Activated naive CD4-positive, alpha-beta T cell treated with anti-CD3 and anti-CD28 coated beads, Interleukin-2, amount 50 U/mL, for 16 hours (primary cell): ENCODE results near the gene RAX.
"Not testable (repeated sequence)": the region's sequence is repeated elsewhere in the genome, so short reads cannot be mapped to it uniquely, and the experiment has no call there.

Experiments
- DNase-seq: peaks from one replicate; pipeline ENCODE4 v3.0.0-alpha.2; 2020

RAX gene

DNA sequence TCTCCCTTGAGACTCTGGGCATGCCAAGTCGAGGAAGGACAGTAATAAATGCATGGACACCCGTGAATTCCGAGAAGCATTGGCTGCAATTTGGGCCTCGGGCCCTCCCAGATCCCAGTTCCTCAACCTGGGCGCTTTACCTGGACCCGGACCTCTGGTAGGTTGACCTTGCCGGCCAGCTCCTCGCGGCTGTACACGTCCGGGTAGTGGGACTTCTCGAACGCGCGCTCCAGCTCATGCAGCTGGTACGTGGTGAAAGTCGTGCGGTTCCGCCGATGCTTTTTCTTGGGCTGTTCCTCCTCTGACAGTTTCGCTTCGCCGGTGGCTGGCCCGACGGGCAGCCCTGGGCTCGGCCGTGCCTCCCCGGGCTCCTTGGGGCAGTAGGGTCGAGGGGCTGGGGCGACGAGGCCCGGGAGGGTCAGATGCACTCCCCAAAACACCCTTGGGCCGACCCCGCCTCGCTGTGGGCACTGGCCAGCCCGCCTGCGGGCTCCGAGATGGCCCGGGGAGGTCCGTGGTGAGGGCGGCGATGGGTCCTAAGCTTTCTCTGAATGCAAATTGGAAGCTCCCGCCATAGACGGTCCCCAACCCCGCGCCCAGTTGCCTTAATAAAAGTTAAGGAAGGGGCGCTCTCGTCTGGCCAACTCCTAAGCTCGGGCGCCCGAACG is 899 bp downstream of the RAX start:
- no peak for DNase-seq

- no peak for DNase-seq
Measured at GRCh38 chr18:59271606-59272220, 1.5 kb downstream of the RAX start.

DNA sequence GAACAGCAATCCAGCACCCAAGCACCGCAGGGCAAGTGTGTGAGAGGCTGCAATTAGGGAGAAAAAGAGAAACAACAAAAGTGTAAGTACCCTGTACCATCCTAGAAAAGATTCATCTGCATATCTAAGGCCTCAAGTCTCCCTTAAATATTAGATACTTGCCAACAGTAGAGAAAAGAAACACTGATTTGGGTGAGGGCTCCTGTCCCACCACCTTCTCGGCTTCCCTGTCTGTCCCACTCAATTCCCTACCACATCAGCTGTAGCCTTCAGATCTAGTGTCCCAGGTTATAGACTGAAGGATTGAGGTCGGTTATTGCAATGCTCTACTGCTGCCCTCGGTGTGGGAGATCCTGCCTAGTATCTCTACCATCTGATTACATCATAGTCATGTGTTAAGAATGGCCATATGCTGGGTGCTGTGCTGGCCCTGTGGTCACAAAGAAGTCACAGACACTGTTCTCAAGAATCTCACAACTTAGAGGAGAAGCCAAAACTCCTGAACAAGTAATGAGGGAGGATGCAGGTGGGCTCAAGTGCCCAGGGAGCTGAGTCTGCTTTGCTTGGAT is 2.5 kb downstream of the RAX start:
- no peak for DNase-seq

DNA sequence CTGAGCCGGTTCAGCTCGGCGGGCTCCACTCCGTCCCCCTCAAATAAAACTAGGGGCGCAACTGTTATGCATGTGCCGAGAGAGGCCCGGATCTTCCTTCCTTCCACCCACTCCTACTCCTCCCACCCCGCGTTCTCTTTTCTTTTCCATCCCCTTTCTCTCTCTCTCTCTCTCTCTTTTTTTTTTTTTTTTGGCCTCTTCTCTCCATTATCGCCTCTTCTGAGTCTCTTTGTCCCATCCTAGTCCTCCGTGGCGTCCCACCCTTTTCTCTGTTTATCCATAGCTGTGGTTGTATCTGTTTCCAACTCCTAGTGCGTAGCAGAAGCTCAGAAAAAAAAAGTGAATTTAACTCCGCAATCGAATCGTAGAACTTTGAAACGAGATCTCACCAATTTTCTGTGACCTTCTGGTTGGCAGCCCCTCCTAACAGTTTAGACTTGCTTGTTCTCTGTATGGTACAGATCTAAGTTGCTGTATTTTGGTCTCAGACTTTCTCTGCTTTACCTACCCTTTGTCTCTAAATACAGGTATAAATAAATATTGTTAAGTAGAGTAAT is 3.6 kb downstream of the RAX start:
- DNase-seq: no peak

DNA sequence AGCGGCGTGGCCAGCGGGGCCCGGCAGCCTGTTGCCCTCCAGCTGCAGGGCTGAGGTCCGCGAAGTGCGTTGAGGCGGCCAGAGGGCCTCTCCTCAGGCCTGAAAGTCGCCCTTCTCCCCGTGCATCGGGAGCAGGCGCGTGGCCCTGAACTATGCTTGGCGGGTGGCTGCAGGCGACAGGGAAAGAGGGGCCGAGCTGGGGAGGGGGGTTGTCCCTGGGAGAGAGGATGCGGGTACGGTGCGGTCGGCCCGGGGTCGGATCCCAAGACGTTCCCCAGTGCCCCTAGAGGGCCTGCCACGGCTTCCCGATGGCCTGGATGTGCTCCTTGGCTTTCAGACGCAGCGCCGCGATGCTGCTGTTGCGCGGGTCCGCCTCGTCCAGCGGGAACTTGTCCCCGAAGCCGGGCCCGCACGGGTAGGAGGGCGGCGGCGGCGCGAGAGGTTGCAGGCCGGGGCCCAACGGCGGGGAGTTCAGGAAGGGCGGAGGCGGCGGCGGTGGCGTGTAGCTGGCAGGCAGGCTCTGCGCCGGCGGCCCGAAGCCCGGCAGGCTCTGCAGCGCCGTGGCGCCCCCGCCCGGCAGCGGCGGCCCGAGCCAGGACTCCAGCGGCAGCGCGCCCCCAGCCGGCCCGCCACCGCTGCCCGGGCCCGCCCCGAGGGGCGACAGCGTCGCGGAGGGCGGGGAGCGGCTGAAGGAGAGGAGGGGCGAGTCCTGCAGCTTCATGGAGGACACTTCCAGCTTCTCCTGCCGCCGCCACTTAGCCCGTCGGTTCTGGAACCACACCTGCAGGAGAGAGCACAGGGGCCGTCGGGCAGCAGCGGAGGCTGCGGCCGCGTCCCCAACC is 4.3 kb downstream of the RAX start:
- no peak for DNase-seq

DNA sequence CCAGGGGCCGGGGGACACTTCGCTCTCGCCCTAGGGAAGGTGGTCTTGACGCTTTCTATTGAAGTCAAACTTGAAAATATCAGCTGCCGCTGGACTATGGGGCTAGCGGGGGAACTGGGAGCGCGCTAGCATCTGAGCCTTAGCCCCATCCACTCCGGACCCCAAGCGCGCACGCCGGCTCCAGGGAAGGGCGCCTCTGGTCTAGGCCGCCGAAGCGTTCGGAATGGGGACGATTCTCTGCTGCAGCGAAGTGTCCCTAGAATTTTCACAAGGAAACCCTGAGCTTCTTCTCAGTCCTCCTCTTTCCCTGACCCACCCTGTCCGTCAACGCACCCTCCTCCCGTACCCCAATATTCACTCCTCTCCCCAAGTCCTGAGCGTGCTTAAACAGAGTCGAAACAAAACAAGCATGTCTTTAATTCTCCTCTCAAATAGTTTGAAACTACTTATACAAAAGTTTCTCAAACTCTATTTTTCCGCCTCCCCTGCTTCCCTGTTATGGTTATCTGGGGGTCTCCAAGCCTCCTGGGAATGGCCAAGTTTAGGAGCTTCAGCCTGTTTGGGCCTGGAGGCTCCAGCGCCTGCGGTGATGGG is 5.0 kb downstream of the RAX start:
- DNase-seq: no peak

GRCh38 chr18:59267503-59268126 is 5.6 kb downstream of the RAX start:
- DNase-seq: no peak

DNA sequence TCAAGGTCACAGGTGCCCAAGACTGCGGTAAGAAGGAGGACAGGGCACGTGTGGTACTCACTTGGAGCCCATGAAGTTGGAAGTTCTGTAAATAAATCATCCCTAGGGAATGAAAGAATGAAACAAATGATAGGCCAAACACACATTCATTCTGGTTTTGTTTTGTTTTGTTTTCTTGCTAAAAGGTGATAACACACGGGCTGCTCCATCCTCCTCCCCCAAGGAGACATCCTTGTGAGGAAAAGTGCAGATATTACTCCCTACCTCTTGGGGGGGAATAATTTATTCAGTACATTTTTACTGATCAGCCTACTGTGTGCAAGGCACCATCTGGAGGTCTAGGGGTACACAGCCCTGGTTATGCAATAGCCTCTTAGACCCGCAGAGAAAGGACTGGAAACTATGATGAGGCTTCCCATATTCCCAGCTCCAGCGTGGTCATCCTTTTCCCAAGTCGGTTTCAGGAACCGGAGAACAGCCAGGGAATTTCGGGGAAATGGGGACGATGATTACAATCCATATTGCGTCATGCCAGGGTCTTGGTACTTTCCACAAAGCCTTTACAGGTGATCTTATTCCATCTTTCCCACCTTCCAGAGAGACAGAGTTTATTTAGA is 6.3 kb downstream of the RAX start:
- DNase-seq: no peak

GRCh38 chr18:59266459-59266858 is 6.8 kb downstream of the RAX start:
- no peak for DNase-seq

- no peak for DNase-seq
Measured at GRCh38 chr18:59265974-59266369, 7.3 kb downstream of the RAX start.

GRCh38 chr18:59265246-59265973 is 7.8 kb downstream of the RAX start:
- DNase-seq: no peak

GRCh38 chr18:59264651-59265245 is 8.5 kb downstream of the RAX start:
- DNase-seq: no peak

- no peak for DNase-seq
Measured at GRCh38 chr18:59264121-59264571, 9.1 kb downstream of the RAX start.

DNA sequence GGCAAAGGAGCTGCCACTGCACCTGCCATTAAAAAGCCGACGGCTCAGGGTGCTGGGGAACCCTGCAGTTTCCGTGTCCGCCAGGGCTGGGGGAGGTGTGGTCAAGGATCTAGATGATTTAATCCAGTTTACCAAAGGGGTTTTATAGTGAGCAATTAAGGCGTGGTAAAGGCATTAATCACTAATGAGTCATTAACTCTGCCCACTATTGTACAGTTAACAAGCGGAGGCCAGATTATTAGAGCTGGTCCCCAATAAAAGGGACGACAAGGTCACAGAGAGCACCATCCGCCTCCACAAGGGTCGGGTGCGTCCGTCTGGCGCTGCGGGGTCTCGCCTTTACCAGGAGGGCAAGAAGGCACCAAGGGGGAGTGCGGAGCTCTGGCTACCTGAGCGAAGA is 9.6 kb downstream of the RAX start:
- DNase-seq: no peak

DNA sequence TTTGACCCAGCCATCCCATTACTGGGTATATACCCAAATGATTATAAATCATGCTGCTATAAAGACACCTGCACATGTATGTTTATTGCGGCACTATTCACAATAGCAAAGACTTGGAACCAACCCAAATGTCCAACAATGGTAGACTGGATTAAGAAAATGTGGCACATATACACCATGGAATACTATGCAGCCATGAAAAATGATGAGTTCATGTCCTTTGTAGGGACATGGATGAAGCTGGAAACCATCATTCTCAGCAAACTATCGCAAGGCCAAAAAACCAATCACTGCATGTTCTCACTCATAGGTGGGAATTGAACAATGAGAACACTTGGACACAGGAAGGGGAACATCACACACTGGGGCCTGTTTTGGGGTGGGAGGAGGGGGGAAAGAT is 11.0 kb downstream of the RAX start:
- not testable (repeated sequence) for DNase-seq

DNA sequence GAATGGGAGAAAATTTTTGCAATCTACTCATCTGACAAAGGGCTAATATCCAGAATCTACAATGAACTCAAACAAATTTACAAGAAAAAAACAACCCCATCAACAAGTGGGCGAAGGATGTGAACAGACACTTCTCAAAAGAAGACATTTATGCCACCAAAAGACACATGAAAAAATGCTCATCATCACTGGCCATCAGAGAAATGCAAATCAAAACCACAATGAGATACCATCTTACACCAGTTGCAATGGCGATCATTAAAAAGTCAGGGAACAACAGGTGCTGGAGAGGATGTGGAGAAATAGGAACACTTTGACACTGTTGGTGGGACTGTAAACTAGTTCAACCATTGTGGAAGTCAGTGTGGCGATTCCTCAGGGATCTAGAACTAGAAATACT is 11.4 kb downstream of the RAX start:
- not testable (repeated sequence) for DNase-seq

- not testable (repeated sequence) for DNase-seq
Measured at GRCh38 chr18:59255491-59255890, 17.8 kb downstream of the RAX start.

- no peak for DNase-seq
Measured at GRCh38 chr18:59249199-59249774, 24.0 kb downstream of the RAX start.

DNA sequence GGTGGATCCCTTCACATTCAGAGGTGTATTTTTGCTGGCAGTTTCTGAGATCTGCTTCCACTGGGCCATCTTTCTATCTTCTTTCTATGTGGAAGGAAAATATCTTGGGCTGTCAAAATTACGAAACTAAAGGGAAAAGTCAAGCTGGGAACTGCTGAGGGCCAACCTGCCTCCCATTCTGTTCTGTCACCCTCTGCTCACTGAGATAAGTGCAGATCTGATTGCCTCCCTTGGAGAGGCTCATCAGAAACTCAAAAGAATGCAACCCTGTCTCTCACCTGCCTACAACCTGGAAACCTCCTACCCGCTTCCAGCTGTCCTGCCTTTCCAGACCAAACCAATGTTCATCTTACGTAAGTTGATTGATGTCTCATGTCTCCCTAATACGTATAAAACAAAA is 26.5 kb downstream of the RAX start:
- DNase-seq: no peak

DNA sequence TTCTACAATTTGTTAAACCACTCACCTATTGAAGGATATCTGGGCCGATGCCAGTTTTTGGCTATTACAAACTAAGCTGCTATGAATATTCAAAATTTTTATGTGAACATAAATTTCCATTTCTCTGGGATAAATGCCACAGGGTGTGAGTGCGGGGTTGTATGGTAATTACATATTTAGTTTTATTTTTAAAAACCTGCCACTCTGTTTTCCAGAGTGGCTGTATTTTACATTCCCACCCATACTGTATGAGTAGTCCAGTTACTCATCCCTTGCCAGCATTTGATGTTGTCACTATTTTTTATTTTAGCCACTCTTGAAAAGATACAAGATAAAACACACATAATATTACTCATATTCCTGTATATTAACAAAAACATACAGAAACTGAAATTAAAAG is 30.3 kb downstream of the RAX start:
- no peak for DNase-seq
